Measurements from ENCODE around the gene SYCE3.

SYCE3 gene

DNA sequence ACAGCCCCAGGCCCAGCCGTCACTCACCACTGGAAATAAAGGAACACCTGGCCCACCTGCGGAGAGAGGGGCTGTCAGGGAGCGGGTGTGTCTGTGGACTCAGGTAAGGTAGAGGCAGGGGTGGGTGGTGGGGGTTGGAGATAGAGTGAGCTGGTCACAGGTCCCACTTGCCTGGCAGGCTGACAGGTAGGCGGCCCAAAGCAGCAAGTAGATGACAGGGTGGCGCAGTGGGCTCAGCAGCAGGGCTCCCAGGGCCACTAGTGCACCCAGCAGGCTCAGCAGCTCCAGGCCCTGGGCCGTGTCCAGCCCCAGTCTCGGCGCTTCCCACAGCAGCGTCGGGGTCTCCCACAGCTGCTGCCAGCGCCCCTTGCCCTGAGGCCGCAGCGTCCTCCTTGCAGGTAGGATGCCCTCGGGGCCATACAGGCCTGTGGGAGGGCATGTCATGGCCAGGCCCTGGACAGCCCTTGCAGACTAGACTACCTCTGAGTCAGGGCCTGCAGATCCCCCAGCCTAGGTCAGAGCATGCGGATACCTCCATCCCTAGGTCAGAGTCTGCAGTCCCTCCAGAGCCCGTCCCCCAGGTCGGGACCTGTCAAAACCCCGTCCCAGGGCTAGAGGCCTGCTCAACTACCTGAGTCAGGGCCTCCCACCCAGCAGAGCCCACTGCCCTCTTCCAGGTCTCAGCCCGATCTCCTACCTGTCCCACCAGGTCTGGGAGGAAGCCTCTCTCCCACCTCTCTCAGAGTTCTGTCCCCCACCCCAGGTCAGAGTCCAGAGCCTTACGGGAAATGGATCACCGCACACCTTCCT, 55.9 kb downstream of the SYCE3 start:
- Histone ChIP-seq H3K9me3 (ENCODE audit: control insufficient read depth, insufficient read depth, low read depth, low read length) (no peaks in the 10 kb centered on the region), H3K27ac (ENCODE audit: extremely low read depth, low read depth, low read length) (peak overlapping the region; percentile 94), H3K4me3 (ENCODE audit: low read depth, low read length) (peak overlapping the region; percentile 63), H3K4me1 (ENCODE audit: control insufficient read depth, insufficient read depth, low read length) (peaks cover 8% of the 10 kb centered on the region), H3K36me3 (ENCODE audit: control insufficient read depth in 2 of 2, insufficient read depth in 1 of 2, low read length in 2 of 2) (peaks cover 0 to 41% of the 10 kb centered on the region in 2 experiments; a peak in 2 of 3 replicates)
- ChIA-PET POLR2A (interaction anchor here (0.6 to 6.0 kb wide), 5 partner anchors 8 to 56 kb away, joined by 3 to 189 read pairs (median 7); partner anchors contain the start of genes SCO2 and SYCE3), CTCF (interaction anchor here (0.5 to 1.6 kb wide), 2 partner anchors 9 to 11 kb away, joined by 3 to 13 read pairs; no protein-coding TSS in a partner anchor)
- peak; percentile 78 for TF ChIP-seq EGR2 (tag by site-specific recombination; IDR thresholded peaks at IDR 0.05; ENCODE audit: low read depth)
- no peak for TF ChIP-seq ZNF544 (tag by site-specific recombination; IDR thresholded peaks at IDR 0.05)
- TF ChIP-seq ZNF76 (tag by site-specific recombination; IDR thresholded peaks at IDR 0.05; ENCODE audit: borderline replicate concordance, low read depth) = peak; percentile 39; the same call in 1 of the 2 replicates
- TF ChIP-seq ZIC2 (tag by site-specific recombination; IDR thresholded peaks at IDR 0.05) = peak; percentile 62
- TF ChIP-seq HOXC10 (CRISPR knock-in tag; IDR thresholded peaks at IDR 0.05) = peak; percentile 24; the same call in 1 of the 2 replicates
- TF ChIP-seq ZFHX2 (tag by site-specific recombination; conservative IDR thresholded peaks at IDR 0.05) = peak; percentile 61
- 0 out of 2 replicates have a peak, but pooled peaks have one; percentile 28 for TF ChIP-seq KLF8 (tag by site-specific recombination; IDR thresholded peaks at IDR 0.05)
- TF ChIP-seq HIC1 (tag by site-specific recombination; IDR thresholded peaks at IDR 0.05) = peak; percentile 30; the same call in 1 of the 2 replicates
- peak; percentile 31; the same call in 1 of the 2 replicates for TF ChIP-seq ZBTB8A (tag by site-specific recombination; IDR thresholded peaks at IDR 0.05)
- TF ChIP-seq, protein P1, sequence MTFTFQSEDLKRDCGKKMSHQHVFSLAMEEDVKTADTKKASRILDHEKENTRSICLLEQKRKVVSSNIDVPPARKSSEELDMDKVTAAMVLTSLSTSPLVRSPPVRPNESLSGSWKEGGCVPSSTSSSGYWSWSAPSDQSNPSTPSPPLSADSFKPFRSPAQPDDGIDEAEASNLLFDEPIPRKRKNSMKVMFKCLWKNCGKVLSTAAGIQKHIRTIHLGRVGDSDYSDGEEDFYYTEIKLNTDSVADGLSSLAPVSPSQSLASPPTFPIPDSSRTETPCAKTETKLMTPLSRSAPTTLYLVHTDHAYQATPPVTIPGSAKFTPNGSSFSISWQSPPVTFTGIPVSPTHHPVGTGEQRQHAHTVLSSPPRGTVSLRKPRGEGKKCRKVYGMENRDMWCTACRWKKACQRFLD (tag by site-specific recombination; IDR thresholded peaks at IDR 0.05) = peak; percentile 33; the same call in 1 of the 2 replicates
- TF ChIP-seq, protein P2, sequence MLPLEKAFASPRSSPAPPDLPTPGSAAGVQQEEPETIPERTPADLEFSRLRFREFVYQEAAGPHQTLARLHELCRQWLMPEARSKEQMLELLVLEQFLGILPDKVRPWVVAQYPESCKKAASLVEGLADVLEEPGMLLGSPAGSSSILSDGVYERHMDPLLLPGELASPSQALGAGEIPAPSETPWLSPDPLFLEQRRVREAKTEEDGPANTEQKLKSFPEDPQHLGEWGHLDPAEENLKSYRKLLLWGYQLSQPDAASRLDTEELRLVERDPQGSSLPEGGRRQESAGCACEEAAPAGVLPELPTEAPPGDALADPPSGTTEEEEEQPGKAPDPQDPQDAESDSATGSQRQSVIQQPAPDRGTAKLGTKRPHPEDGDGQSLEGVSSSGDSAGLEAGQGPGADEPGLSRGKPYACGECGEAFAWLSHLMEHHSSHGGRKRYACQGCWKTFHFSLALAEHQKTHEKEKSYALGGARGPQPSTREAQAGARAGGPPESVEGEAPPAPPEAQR (tag by site-specific recombination; IDR thresholded peaks at IDR 0.05) = no peak
- TF ChIP-seq ZNF184 (tag by site-specific recombination; IDR thresholded peaks at IDR 0.05) = no peak

DNA sequence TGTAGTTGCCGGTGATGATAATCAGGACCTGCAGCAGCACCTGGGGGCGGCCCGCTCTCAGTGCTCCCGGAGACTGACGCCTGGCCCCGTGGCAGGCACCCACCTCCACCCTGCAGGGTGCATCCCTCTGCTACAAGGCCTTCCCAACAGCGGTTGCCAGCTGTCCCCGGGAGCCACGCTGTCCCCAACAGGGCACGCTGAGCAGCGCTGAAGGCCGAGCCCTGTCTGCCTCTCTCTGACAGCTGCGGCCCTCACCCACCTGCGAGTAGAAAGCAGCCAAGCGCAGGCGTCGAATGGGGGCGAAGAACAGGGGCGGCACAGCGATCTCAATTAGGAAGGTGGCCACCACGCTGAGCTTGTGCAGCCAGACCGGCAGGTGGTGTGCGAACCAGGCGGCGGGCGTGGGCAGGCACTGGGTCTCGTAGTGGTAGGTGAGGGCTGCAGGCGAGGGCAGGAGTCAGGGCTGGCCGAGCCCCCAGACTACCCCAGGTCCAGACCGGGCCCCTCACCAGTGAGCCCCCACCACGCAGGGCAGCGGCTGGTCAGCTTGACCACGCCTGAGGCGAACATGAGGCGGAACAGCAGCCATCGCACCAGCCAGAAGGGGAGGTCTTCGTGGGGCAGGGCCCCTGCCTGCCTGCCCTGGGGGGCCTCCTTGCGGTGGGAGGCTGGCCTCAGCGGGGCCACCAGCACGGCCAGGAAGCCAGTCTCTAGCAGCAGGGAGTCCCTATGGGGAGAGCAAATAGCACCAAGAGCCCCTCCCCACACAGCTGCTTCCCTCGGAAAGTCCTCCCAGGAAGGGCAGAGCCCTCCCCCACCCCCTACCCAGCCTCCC, 56.7 kb downstream of the SYCE3 start:
- peak overlapping the region; percentile 63 for H3K4me3 ChIP-seq (ENCODE audit: low read depth, low read length)
- POLR2A ChIA-PET = interaction anchor here (1.0 to 6.0 kb wide), 3 partner anchors 7 to 57 kb away, joined by 3 to 189 read pairs (median 33); partner anchors contain the start of genes SCO2 and SYCE3
- H3K4me1 ChIP-seq (ENCODE audit: control insufficient read depth, insufficient read depth, low read length) = peaks cover 8% of the 10 kb centered on the region
- H3K27ac ChIP-seq (ENCODE audit: extremely low read depth, low read depth, low read length) = no peak overlapping the region
- peaks cover 0 to 40% of the 10 kb centered on the region in 2 experiments; a peak in 2 of 3 replicates for H3K36me3 ChIP-seq (ENCODE audit: control insufficient read depth in 2 of 2, insufficient read depth in 1 of 2, low read length in 2 of 2)
- CTCF ChIA-PET = interaction anchor here (1.6 kb wide), 1 partner anchor 8 kb away, joined by 13 read pairs; no protein-coding TSS in a partner anchor
- H3K9me3 ChIP-seq (ENCODE audit: control insufficient read depth, insufficient read depth, low read depth, low read length) = no peaks in the 10 kb centered on the region
- TF ChIP-seq ZNF335 (tag by site-specific recombination; conservative IDR thresholded peaks at IDR 0.05) (no peak), ZIC2 (tag by site-specific recombination; IDR thresholded peaks at IDR 0.05) (peak; percentile 84), ZNF843 (tag by site-specific recombination; IDR thresholded peaks at IDR 0.05) (no peak), ZNF645 (tag by site-specific recombination; IDR thresholded peaks at IDR 0.05) (no peak), ZNF174 (tag by site-specific recombination; IDR thresholded peaks at IDR 0.05) (no peak), ZNF707 (tag by site-specific recombination; IDR thresholded peaks at IDR 0.05) (no peak), ZNF398 (tag by site-specific recombination; IDR thresholded peaks at IDR 0.05) (no peak), ZNF626 (tag by site-specific recombination; IDR thresholded peaks at IDR 0.05) (no peak), ZNF341 (tag by site-specific recombination; IDR thresholded peaks at IDR 0.05; ENCODE audit: low read depth) (peak; percentile 33; the same call in 1 of the 2 replicates)
- TF ChIP-seq, protein P3, sequence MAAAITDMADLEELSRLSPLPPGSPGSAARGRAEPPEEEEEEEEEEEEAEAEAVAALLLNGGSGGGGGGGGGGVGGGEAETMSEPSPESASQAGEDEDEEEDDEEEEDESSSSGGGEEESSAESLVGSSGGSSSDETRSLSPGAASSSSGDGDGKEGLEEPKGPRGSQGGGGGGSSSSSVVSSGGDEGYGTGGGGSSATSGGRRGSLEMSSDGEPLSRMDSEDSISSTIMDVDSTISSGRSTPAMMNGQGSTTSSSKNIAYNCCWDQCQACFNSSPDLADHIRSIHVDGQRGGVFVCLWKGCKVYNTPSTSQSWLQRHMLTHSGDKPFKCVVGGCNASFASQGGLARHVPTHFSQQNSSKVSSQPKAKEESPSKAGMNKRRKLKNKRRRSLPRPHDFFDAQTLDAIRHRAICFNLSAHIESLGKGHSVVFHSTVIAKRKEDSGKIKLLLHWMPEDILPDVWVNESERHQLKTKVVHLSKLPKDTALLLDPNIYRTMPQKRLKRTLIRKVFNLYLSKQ (tag by site-specific recombination; IDR thresholded peaks at IDR 0.05; ENCODE audit: borderline replicate concordance) = no peak
